Right atrium auricular region (tissue), 2 donors: Measurements from ENCODE around the gene HSPA2. TPM values are rescaled to one million over a fixed set of nuclear protein-coding genes. Genes with fewer than 3 reads are reported as not detected.

Experiments
- DNase-seq: peaks from one replicate; pipeline ENCODE4 v3.0.0-alpha.2; 2019; ENCODE audit warnings: low spot score
- H3K27ac ChIP-seq, 2 donors: fragments of 200-600 bp; sonication (generic); 1 replicate in 1 of 2; 2 replicates in 1 of 2; pipeline ENCODE4 v1.5.1; 2016 to 2019
- H3K27me3 ChIP-seq, 2 donors: fragments of 200-600 bp; sonication (generic); one replicate each; pipeline versions ENCODE4 v1.5.1 to v1.6.0; 2017 to 2019
- H3K36me3 ChIP-seq: fragments of 200-600 bp; sonication (generic); one replicate; pipeline ENCODE4 v1.5.1; 2016
- H3K4me1 ChIP-seq, 2 donors: fragments of 200-600 bp; sonication (generic); one replicate each; pipeline versions ENCODE4 v1.5.1 to v1.6.0; 2017 to 2019
- H3K4me3 ChIP-seq, 2 donors: fragments of 200-600 bp; sonication (generic); 1 replicate in 1 of 2; 2 replicates in 1 of 2; pipeline ENCODE4 v1.5.1; 2017 to 2019; ENCODE audit warnings: mild to moderate bottlenecking in 1 of 2, moderate library complexity in 1 of 2
- H3K9me3 ChIP-seq, 2 donors: fragments of 200-600 bp; sonication (generic); one replicate each; pipeline ENCODE4 v1.5.1; 2019
- CTCF ChIP-seq, 2 donors: fragments of 200-600 bp; sonication (generic); IDR thresholded peaks; one replicate each; pipeline ENCODE4 v1.5.1; 2019; ENCODE audit warnings: antibody characterized with exemption in 2 of 2
- total RNA-seq, 2 donors: library from RNA; depleted of rRNA; stranded (reverse); fragments of >200 nt; gene quantifications; one replicate each; pipeline ENCODE4 v1.1.0, GENCODE V29; 2016

Gene HSPA2
- total RNA-seq, 2 donors from 2014 or later, result 64.9 to 151 TPM

- Histone ChIP-seq H3K9me3 (no peaks in the 10 kb centered on the region), H3K27ac (peak within 1 kb of the TSS; percentile 99 to 100), H3K4me1 (peaks cover 0 to 64% of the 10 kb centered on the region in 2 donors), H3K27me3 (no peaks in the 10 kb centered on the region), H3K36me3 (no peaks in the 10 kb centered on the region), H3K4me3 (peak within 1 kb of the TSS; percentile 80 to 85)
- no peak for TF ChIP-seq CTCF (IDR thresholded peaks at IDR 0.05)
- peak; percentile 87 for DNase-seq
Measured at GRCh38 chr14:64504310-64504896, 36.1 kb upstream of the HSPA2 start, which contains the start of gene ZBTB1. ZBTB1 (plus strand) TSS chr14:64504770; CDS start chr14:64521505, 16,735 bp downstream.

- Histone ChIP-seq H3K27me3 (no peaks in the 10 kb centered on the region), H3K4me1 (peaks cover 0 to 66% of the 10 kb centered on the region in 2 donors), H3K27ac (peak overlapping the region; percentile 99 to 100), H3K36me3 (no peaks in the 10 kb centered on the region), H3K4me3 (peak overlapping the region; percentile 80 to 85), H3K9me3 (no peaks in the 10 kb centered on the region)
- peak; percentile 89 for DNase-seq
- no peak for TF ChIP-seq CTCF (IDR thresholded peaks at IDR 0.05)
Measured at GRCh38 chr14:64504897-64505794, 35.4 kb upstream of the HSPA2 start.

GRCh38 chr14:64506721-64507120, 33.8 kb upstream of the HSPA2 start:
- no peak for DNase-seq
- no peaks in the 10 kb centered on the region for H3K36me3 ChIP-seq
- H3K4me1 ChIP-seq, result peaks cover 0 to 68% of the 10 kb centered on the region in 2 donors
- H3K9me3 ChIP-seq, result no peaks in the 10 kb centered on the region
- TF ChIP-seq CTCF (IDR thresholded peaks at IDR 0.05), result no peak
- H3K27ac ChIP-seq, result peak overlapping the region; percentile 99 to 100
- H3K27me3 ChIP-seq, result no peaks in the 10 kb centered on the region
- peak overlapping the region in 1 of 2 donors; percentile 80 for H3K4me3 ChIP-seq

- DNase-seq, result no peak
- Histone ChIP-seq H3K4me3 (no peak overlapping the region), H3K4me1 (peaks cover 0 to 65% of the 10 kb centered on the region in 2 donors), H3K36me3 (no peaks in the 10 kb centered on the region), H3K27me3 (no peaks in the 10 kb centered on the region), H3K27ac (peak overlapping the region; percentile 99 to 100), H3K9me3 (no peaks in the 10 kb centered on the region)
- no peak for TF ChIP-seq CTCF (IDR thresholded peaks at IDR 0.05)
Measured at GRCh38 chr14:64507376-64508156, 33.0 kb upstream of the HSPA2 start.

GRCh38 chr14:64508215-64508776, 32.2 kb upstream of the HSPA2 start:
- Histone ChIP-seq H3K36me3 (no peaks in the 10 kb centered on the region), H3K27ac (no peak overlapping the region), H3K4me1 (peaks cover 0 to 67% of the 10 kb centered on the region in 2 donors), H3K27me3 (no peaks in the 10 kb centered on the region), H3K9me3 (no peaks in the 10 kb centered on the region), H3K4me3 (no peak overlapping the region)
- no peak for TF ChIP-seq CTCF (IDR thresholded peaks at IDR 0.05)
- DNase-seq, result no peak
